ENCODE measurements around the gene MFAP3L. TPM values are rescaled to one million over a fixed set of nuclear protein-coding genes. Genes with fewer than 3 reads are reported as not detected.
"Not testable (repeated sequence)": the region's sequence is repeated elsewhere in the genome, so short reads cannot be mapped to it uniquely, and the experiment has no call there.

The MFAP3L gene
- 7.0 TPM for total RNA-seq
- long read RNA-seq: 0 reads

GRCh38 chr4:170026253-170027021 is at the start of gene MFAP3L:
TSS of gene MFAP3L (minus strand) at chr4:170026395. CDS start at chr4:170005877, 20,518 bp downstream.
- DNase-seq (ENCODE audit: missing footprints): peak; percentile 95
- intact Hi-C loops (cut with DNase I): loop anchor here (5.0 kb wide), 1 partner anchor 414 kb away; the partner anchor contains the start of gene NEK1
- ATAC-seq: peak; percentile 96

DNA sequence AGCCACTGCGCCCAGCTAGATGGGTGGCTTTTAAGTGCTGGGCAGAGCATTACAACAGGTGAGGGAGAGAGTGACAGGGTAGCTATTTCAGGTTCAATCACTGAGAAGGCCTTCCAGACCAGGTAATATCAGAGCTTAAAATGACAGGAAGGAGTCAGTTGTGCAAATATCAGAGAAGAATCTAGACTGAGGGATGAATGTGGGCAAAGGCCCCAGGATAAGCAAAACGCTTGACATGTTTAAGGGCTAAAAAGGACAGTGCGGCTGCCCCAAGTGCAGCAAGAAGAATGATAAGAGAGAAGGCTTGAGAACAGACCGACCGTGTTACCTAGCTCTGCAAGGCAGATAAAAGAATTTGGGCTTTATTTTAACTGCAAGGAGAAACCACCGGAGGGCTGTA is 45.0 kb upstream of the MFAP3L start:
- DNase-seq (ENCODE audit: missing footprints) (no peak), ATAC-seq (no peak)
- intact Hi-C loops (cut with DNase I): no loop called here

GRCh38 chr4:170068438-170069128 is 42.4 kb upstream of the MFAP3L start:
- ATAC-seq (no peak), DNase-seq (ENCODE audit: missing footprints) (no peak)
- intact Hi-C loops (cut with DNase I): no loop called here

- ATAC-seq (no peak), DNase-seq (ENCODE audit: missing footprints) (no peak)
- intact Hi-C loops (cut with DNase I): no loop called here
Observed at GRCh38 chr4:170059421-170059820, 33.2 kb upstream of the MFAP3L start.

DNA sequence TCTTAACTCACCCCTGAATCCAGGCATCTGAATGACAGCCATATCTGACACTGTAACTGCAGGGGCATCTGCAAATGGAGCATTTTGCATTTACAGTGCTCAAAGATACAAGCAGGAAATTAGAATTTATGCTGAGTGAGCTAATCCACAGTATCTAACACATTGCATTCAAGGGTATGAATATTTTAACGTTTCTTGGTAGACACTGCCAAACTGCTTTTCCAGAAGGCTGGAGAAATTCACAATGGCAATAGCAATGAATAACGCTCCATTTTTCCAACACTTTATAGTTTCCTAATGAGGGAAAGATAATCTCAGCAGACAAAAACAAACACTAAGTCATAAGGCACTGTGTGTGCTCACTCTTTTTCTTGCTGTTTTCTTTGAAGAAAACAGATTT is 32.6 kb upstream of the MFAP3L start:
- ATAC-seq (no peak), DNase-seq (ENCODE audit: missing footprints) (no peak)
- intact Hi-C loops (cut with DNase I): no loop called here

DNA sequence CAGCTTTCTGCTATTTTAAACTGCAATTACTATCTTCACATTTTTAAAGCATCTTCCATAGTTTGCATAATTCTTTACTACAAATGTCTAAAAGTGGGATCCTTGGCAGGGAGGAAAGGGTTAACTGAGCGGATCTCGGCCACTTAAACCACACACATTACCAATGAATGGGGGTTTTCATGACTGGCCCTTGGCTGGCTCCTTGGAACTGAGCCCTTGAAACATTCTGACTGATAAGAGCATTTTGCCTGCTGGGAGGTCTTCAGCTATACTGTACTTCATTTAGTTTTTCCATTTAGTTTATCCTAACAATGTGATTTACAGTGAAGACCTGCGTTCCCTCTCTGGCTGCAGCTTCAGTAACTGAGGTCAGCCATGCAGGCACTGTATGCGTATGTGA is 31.7 kb upstream of the MFAP3L start:
- intact Hi-C loops (cut with DNase I): no loop called here
- DNase-seq (ENCODE audit: missing footprints) (no peak), ATAC-seq (no peak)

- intact Hi-C loops (cut with DNase I): no loop called here
Observed at GRCh38 chr4:170052919-170053318, 26.7 kb upstream of the MFAP3L start.

GRCh38 chr4:170051402-170051801 is 25.2 kb upstream of the MFAP3L start:
- DNase-seq (ENCODE audit: missing footprints) (no peak), ATAC-seq (no peak)
- intact Hi-C loops (cut with DNase I): loop anchor here (2.0 kb wide), 1 partner anchor 439 kb away; the partner anchor contains the start of gene NEK1

More at GRCh38 chr4:170052919-170053318, 26.7 kb upstream of the MFAP3L start:
- no peak for DNase-seq (ENCODE audit: missing footprints)
- no peak for ATAC-seq

DNA sequence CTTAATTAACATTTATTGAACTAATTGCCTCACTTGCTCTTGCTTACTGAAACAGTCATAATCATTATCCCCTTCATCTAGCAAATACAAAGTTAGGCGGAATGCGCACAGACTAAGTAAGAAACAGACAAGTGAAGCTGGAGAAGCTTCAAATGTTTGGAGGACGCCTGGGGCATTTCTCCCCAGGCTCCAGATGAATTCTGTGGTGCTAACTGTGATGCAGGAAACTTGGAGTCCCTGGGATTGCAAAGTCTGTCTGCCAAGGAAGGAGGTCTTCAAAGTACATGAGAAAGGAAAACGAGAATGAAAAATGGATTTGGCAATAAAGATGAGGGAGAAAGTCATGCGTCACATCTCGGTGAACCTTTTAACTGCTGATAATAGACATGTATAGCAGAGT is 23.6 kb upstream of the MFAP3L start:
- intact Hi-C loops (cut with DNase I): loop anchor here (2.0 kb wide), 2 partner anchors 241 to 437 kb away; partner anchors contain the start of gene NEK1
- DNase-seq (ENCODE audit: missing footprints) (no peak), ATAC-seq (no peak)

GRCh38 chr4:170047771-170048354 is 21.7 kb upstream of the MFAP3L start:
- no peak for DNase-seq (ENCODE audit: missing footprints)
- intact Hi-C loops (cut with DNase I): loop anchor here (2.0 kb wide), 1 partner anchor 239 kb away; no protein-coding TSS in a partner anchor
- no peak for ATAC-seq

DNA sequence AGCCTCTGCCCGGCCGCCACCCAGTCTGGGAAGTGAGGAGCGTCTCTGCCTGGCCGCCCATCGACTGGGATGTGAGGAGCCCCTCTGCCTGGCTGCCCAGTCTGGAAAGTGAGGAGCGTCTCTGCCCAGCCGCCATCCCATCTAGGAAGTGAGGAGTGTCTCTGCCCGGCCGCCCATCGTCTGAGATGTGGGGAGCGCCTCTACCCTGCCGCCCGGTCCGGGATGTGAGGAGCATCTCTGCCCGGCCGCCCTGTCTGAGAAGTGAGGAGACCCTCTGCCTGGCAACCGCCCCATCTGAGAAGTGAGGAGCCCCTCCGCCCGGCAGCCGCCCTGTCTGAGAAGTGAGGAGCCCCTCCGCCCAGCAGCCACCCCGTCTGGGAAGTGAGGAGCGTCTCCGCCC is 20.0 kb upstream of the MFAP3L start:
- intact Hi-C loops (cut with DNase I); DNase-seq (ENCODE audit: missing footprints); ATAC-seq: not testable (repeated sequence)

GRCh38 chr4:170040031-170040680 is 14.0 kb upstream of the MFAP3L start:
- DNase-seq (ENCODE audit: missing footprints): no peak
- no peak for ATAC-seq
- intact Hi-C loops (cut with DNase I): no loop called here

- ATAC-seq (no peak), DNase-seq (ENCODE audit: missing footprints) (no peak)
- intact Hi-C loops (cut with DNase I): no loop called here
Observed at GRCh38 chr4:170038769-170039168, 12.6 kb upstream of the MFAP3L start.

DNA sequence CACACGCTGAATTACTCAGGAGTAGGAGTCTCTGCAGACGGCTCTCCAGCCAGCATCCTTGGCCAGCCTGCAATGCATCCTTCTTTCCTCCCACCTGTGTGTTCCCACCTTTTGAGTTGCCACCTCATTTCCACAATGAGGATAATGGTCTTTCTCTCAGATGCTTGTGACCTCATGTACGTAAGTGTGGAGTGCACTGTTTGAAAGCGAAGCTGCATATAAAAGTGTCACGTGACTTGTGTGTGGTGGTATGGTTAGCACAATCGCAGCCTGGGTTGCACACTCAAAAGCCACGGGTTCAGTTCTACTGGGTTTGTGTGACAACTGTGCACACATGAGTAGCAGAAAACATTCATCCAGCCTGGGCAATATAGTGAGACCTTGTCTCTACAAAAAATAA is 12.0 kb upstream of the MFAP3L start:
- DNase-seq (ENCODE audit: missing footprints): no peak
- ATAC-seq: no peak
- intact Hi-C loops (cut with DNase I): no loop called here

- ATAC-seq (no peak), DNase-seq (ENCODE audit: missing footprints) (no peak)
- intact Hi-C loops (cut with DNase I): no loop called here
Observed at GRCh38 chr4:170037481-170037880, 11.3 kb upstream of the MFAP3L start.

DNA sequence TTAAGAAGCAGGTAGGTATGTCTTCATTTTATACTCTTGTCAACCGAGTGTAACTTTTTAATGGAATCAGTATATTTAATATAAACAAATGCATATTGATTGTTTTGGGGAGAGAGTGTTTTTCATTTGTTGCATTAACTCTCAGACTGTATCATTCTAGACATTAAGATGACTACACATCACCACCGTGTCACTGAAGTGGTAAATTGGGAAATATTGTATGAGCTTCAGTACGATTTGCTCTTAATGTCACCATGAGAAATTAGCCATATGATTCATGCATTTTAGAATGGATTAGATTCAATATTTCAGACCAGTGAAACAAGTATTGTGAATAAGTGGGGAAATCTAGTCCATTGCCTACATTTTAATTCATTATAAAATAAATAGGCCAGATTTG is 9.7 kb upstream of the MFAP3L start:
- no peak for DNase-seq (ENCODE audit: missing footprints)
- no peak for ATAC-seq
- intact Hi-C loops (cut with DNase I): no loop called here

DNA sequence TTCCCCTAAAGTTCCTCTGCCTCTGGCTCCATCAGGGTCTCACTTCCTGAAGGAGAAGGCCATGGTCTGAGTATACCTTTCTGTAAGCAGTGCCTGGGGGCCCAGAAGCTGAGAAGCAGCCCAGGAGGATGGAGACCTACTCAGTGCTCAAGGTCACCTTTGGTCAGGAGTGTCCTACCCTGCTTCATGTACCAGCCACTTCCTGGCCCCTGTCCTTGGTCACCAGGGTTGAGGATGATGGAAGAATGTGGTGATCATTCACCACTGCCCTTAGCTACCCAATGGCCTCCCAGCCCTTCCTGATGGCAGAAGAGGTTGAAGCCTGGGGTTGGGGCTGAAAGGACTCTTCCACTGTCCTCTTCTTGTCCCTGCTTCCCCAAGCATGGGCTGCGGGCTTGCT is 9.0 kb upstream of the MFAP3L start:
- DNase-seq (ENCODE audit: missing footprints) (no peak), ATAC-seq (no peak)
- intact Hi-C loops (cut with DNase I): no loop called here

DNA sequence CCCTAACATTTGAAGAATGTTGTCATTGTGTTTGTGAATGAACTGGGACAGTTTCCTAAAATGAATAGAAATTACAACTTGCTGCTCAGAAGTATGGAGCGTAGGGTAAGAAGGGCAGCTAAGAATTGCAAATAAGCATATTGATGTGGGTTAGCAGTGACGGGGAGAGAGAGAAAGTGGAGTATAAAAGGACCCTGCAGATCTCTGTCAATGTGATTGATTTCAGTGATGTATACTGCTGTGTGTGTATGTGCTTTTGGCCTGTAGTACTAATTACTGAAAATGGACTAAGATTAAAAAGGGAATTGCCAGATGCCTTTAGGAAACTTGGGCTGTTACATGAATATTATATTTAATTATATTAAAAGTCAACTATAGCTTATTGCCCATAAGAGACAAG is 7.8 kb upstream of the MFAP3L start:
- intact Hi-C loops (cut with DNase I): no loop called here
- DNase-seq (ENCODE audit: missing footprints) (no peak), ATAC-seq (no peak)

GRCh38 chr4:170030121-170030520 is 3.9 kb upstream of the MFAP3L start:
- DNase-seq (ENCODE audit: missing footprints) (no peak), ATAC-seq (no peak)
- intact Hi-C loops (cut with DNase I): no loop called here
